Peyer's patch (tissue), 4 donors: ENCODE results near the gene TXNDC16.

Experiments used
- CTCF ChIP-seq, 6 experiments: fragments of 450-650 bp in 4 of 6; fragments of 200-600 bp in 2 of 6; sonication (generic) in 1 of 6; IDR thresholded peaks; one replicate each; pipeline ENCODE4 v1.5.1; 2017 to 2019; ENCODE audit warnings: antibody characterized with exemption in 6 of 6, mild to moderate bottlenecking in 3 of 6, moderate library complexity in 1 of 6
- POLR2A ChIP-seq, 2 donors: fragments of 450-650 bp; IDR thresholded peaks; one replicate each; pipeline ENCODE4 v1.5.1; 2017; ENCODE audit warnings: antibody characterized with exemption in 2 of 2, mild to moderate bottlenecking in 2 of 2, moderate library complexity in 2 of 2

- TF ChIP-seq CTCF (IDR thresholded peaks at IDR 0.05) (no peak), POLR2A (IDR thresholded peaks at IDR 0.05) (no peak)
Observed at GRCh38 chr14:52536269-52536668, 16.0 kb downstream of the TXNDC16 start.
